Kidney epithelial cell (primary cell): ENCODE data around the gene LCE3B. TPM values are rescaled to one million over a fixed set of nuclear protein-coding genes. Genes with fewer than 3 reads are reported as not detected.

ENCODE experiments used
- DNase-seq: peaks from one replicate; pipeline ENCODE4 v3.0.0-alpha.2; 2010; ENCODE audit warnings: low read depth
- H3K27me3 ChIP-seq: 2 replicates; pipeline ENCODE4 v1.6.0; 2011; ENCODE audit warnings: low read length; ENCODE audit not compliant: control insufficient read depth, insufficient read depth
- H3K36me3 ChIP-seq: 2 replicates; pipeline ENCODE4 v1.5.1; 2011; ENCODE audit warnings: low read length; ENCODE audit not compliant: control insufficient read depth, insufficient read depth
- H3K4me3 ChIP-seq: 2 replicates; pipeline ENCODE4 v1.5.1; 2011; ENCODE audit warnings: low read depth, mild to moderate bottlenecking, control low read depth, low read length
- CTCF ChIP-seq: IDR thresholded peaks from 2 replicates; pipeline ENCODE4 v1.5.1; 2011; ENCODE audit warnings: mild to moderate bottlenecking, moderate library complexity, low read length, control low read depth, inconsistent platforms; ENCODE audit not compliant: insufficient read depth, poor library complexity, severe bottlenecking
- total RNA-seq: library from RNA; depleted of rRNA; stranded (reverse); fragments of >200 nt; gene quantifications from 2 replicates; pipeline ENCODE4 v1.2.3, GENCODE V29; 2015

LCE3B gene
- total RNA-seq, 1 donor from 2014 or later, result not detected

- DNase-seq, result no peak
- no peaks in the 10 kb centered on the region for H3K36me3 ChIP-seq
- no peak overlapping the region for H3K4me3 ChIP-seq
- no peak for TF ChIP-seq CTCF
- H3K27me3 ChIP-seq, result no peaks in the 10 kb centered on the region
Observed at GRCh38 chr1:152645146-152645545, 31.5 kb downstream of the LCE3B start.

- DNase-seq, result no peak
- no peak overlapping the region for H3K4me3 ChIP-seq
- no peaks in the 10 kb centered on the region for H3K27me3 ChIP-seq
- TF ChIP-seq CTCF, result no peak
- H3K36me3 ChIP-seq, result no peaks in the 10 kb centered on the region
Observed at GRCh38 chr1:152646656-152647055, 33.0 kb downstream of the LCE3B start.

- H3K27me3 ChIP-seq, result no peaks in the 10 kb centered on the region
- peak; percentile 80 for TF ChIP-seq CTCF
- no peak overlapping the region for H3K4me3 ChIP-seq
- H3K36me3 ChIP-seq, result no peaks in the 10 kb centered on the region
- DNase-seq, result peak; percentile 7
Observed at GRCh38 chr1:152654110-152654509, 40.5 kb downstream of the LCE3B start.

GRCh38 chr1:152656459-152656858, 42.8 kb downstream of the LCE3B start:
- H3K36me3 ChIP-seq, result no peaks in the 10 kb centered on the region
- no peak overlapping the region for H3K4me3 ChIP-seq
- TF ChIP-seq CTCF, result no peak
- no peaks in the 10 kb centered on the region for H3K27me3 ChIP-seq
- DNase-seq, result no peak

- no peak for TF ChIP-seq CTCF
- Histone ChIP-seq H3K4me3 (no peak overlapping the region), H3K27me3 (no peaks in the 10 kb centered on the region), H3K36me3 (no peaks in the 10 kb centered on the region)
- no peak for DNase-seq
Observed at GRCh38 chr1:152657677-152658076, 44.1 kb downstream of the LCE3B start.

- no peak overlapping the region for H3K4me3 ChIP-seq
Observed at GRCh38 chr1:152658649-152659048, 45.0 kb downstream of the LCE3B start.

More at GRCh38 chr1:152658649-152659048, 45.0 kb downstream of the LCE3B start:
- Histone ChIP-seq H3K36me3 (no peaks in the 10 kb centered on the region), H3K27me3 (no peaks in the 10 kb centered on the region)
- TF ChIP-seq CTCF, result no peak
- DNase-seq, result no peak
